UCSD-AML1 (cell line): ENCODE results near the gene KLF6.

Experiments
- DNase-seq: peaks from one replicate; lab custom pipeline; 2025; ENCODE audit not compliant: unreplicated experiment; lab: John Stamatoyannopoulos, UW

Gene KLF6

DNA sequence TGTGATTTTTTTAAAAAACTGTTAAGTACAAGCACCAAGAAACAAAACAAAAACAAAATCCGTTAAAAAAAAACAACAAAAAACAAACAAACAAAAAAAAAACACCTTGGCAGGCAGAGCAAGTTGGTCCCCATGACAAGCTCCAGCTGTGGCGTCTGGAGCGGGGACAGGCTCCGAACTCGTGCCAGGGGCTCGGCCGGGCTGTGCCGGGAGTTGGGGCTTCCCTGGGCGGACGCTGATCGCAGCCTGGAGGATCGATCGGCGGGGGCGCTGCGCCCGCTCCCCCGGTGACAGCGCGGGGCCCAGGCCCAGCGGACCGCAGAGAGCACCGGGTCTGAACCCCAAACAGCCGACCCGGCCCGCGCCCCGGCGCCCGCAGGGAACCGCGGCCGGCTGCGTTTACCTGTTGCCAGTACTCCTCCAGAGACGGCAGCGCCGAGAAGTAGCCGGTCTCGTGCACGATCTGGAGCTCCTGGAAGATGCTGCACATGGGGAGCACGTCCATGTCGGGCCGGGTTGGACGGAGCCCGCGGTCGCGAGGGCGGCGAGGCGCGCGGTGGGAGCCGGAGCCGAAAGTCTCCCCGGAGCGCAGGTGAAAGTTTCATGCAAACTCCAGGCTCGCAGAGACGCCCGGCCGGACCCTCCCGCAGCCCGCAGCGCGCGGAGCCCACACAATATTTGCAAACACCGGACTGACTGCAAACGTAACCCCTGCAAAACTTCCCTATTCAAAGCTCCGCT, at the start of gene KLF6:
KLF6 (minus strand) TSS at position 700 of the 741 bp plus-strand sequence; CDS start at position 505, 195 bp downstream.
- DNase-seq, result peak; percentile 54

DNA sequence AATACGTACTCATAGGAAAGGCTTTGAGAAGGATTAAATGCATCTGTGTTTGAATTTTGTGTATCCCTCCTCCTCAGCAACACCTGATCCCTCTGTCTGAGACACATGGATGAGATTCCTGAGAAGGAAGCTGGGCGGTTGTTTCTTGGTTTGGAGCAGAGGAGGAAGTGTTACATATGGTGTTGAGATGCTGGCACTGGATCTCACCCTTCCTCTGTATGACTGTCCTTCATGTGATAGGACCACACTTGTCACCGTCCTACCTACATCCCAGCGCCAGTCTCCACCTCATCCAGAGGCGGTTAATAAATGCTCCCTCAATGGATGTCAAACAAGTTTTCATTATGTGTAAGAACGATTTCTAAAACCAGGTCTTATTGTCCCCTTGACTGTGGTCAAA, 49.4 kb upstream of the KLF6 start:
- no peak for DNase-seq

DNA sequence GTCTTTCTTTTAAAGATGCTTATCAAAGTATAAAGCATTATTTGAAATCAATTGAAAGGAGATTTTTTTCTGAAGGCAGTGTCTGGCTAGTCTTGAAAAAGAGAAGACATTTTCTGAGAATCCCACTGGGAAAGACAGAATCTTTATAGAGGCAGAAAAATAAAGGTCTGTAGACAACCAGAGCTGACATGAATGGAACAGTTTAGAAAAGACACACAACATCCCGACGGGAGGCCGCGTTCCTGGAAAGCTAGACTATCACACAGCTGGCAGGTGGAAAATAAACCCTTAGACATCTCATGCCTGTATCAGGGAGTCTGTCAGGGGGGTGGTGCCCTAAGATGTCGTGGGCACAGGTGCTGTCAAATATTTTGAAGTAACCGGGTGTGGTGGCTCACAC, 48.0 kb upstream of the KLF6 start:
- DNase-seq, result no peak

DNA sequence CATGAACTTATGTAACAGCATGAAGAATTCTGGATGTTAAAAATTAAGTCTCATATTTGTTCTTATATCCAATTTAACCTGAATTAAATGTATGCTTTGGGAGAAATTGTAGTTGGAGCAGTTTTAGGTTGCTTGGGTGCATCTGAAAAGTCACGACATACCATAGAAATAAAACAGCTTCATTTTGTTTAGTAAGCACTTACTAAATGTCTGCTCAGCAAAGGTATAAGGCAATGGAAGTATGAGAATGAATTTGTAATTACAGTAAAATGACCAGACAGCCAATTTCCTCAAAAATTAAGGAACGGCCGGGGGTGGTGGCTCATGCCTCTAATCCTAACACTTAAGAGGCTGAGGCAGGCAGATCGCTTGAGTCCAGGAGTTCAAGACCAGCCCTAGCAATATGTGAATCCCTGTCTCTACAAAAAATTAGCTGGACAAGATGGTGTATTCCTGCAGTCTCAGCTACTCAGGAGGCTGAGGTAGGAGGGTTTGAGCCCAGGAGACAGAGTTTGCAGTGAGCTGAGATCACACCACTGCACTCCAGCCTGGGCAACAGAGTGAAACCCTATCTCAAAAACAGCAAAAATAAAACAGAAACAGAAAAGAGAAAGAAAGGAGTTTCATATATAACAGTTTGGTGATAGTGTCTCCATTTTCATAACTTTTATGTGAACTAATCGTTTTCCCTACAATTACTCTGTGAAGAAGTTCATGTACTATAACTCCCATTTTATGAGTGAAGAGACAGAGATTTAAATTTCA, 47.2 kb upstream of the KLF6 start:
- no peak for DNase-seq

DNA sequence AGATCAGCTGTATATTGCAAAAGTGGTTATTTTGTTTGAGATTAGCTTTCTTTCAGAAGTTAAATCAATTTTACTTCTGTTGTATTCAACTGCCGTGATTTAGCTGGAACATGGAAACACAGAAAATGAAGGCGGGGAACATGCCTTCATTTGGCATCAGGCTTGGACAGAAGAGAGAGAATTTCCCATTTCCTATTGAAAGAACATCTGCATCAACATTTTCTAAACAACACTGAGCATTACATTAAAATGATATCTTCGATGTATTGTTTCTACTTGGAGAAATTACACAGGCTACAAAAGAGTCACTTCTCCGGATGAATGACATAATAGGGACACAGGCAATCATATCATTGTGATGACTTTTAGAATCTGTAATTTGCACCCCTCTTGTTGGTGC, 46.6 kb upstream of the KLF6 start:
- DNase-seq, result no peak

DNA sequence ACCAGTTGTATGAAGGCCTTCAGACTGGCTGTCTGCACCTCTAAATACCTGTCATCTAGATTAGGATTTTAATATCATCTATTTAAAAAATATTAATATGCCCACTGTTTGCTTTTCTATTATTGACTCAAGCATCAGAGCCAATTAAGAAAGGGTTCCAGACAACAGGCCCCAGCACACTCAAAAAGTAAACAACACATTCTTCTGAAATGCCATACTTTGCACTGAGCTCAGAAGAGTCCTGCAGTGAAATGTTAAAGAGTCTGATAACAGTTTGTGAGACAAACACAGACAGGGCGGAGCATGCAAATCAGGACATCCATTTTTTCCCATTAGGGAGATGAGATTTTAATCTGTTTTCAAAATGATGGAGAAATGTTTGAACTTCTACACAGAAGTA, 45.9 kb upstream of the KLF6 start:
- no peak for DNase-seq

DNA sequence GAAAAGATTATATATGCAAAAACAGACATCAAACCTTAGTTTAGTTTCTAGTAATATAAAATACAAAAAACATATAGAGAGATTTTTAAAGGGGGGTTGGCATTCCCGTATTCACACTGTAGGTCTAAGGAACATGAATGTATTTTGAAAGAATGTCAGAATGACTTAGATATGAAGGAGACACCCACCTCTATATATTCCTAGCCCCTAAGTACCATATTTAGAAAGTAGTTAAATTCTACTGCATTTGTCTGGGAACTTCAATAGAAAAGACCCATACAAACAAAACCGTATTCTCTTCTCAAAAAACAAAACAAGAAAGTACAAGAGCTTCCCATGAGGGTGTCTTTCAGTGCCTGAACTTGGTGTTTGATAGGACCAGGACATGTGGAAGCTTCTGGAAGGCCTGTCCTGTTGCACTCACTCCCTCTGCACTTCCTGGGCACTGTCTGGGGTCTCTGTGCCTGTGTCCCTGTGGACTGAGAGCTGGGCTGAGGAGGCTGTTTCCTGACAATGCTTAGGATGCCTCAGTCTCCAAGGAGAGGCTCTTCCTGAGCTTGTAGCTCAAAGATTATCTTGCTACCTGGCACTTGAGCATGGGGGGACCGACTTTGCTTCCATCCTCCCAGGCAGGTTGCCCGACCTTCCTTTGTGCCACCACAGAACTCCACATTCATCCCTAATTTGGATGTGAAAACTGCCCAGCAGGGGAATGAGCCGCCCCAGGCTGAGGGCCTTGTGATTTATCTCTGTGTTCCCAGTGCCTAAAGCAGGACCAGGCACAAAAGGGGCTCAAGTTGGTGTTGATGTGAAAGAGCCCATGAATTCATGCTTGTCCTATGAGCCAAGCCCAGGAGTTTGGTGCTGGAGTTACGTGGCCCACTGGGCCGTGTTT, 44.4 kb upstream of the KLF6 start:
- DNase-seq, result no peak

DNA sequence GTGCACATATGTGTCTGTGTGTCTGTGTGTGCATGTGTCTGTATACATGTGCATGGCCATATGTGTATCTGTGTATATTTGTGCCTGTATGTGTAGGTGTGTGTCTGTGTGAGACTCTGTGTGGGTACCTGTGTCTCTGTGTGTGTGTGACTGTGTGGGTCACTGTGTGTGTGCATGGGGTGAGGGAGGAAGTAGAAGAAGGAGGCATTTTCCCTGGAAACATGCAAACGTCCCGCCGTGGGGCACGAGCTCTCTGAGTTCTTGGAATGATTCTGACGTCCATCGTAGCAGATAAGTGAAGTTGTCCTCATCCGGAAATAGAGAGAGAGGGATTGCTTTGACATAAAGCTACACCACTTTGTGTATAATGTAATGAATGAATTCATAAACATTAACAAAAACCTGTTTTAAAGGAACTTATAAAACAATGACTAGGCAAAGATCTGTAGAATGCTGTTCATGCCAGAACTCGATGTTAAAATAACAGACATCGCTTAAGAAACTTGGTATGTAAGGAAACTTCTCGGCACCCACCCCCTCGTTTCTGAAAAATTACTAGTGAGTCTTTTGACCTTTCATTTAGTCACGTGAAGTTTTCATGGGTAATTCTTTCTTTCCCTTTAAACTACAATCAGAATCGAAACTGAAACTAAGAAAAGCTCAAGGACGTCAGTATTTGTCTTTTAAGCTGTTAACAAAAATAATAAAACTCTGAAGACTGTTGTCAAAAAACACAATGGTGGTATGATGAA, 43.6 kb upstream of the KLF6 start:
- no peak for DNase-seq

DNA sequence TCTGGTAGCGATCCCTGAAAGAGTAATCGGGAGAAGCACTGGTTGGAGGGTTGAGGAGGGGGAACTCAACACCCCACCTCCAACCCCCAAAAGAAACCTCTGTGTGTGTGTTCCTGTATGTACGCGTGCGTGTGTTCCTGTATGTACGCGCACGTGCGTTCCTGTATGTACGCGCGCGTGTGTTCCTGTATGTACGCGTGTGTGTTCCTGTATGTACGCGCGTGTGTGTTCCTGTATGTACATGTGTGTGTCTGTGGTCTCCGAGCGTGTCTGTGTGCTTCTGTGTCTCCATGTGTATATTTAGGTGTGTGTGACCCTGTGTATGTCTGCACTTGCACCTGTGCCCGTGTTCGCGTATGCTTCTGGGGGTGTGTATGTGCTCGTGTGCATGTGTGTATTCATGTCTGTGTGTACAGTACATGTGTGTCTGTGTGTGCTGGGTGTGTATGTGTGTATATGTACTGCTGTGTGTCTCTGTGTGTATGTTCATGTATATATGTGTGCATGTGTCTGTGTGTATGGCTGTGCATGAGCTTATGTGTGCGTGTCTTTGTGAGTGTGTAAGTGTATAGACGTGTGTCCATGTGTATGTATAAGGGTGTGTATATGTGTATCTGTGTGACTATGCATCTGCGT, 42.9 kb upstream of the KLF6 start:
- no peak for DNase-seq

DNA sequence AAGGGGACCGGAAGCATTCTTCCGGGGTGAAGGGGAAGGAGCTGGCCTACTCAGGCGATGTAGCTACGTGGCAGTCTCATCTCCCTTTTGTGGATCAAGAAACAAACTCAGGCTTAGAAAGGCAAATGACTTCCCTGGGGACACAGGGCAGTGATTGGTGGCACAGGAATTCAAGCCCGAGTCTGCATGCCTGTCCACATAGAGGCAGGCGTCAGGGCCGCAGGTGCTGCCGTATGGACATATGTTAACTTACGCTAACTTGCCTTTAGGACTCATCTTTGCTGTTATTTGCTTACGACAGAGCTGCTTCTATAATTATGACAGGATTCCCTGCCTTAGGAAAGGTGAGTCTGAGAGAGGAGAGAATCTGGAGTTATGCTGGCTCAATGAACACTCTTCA, 42.3 kb upstream of the KLF6 start:
- DNase-seq, result no peak

DNA sequence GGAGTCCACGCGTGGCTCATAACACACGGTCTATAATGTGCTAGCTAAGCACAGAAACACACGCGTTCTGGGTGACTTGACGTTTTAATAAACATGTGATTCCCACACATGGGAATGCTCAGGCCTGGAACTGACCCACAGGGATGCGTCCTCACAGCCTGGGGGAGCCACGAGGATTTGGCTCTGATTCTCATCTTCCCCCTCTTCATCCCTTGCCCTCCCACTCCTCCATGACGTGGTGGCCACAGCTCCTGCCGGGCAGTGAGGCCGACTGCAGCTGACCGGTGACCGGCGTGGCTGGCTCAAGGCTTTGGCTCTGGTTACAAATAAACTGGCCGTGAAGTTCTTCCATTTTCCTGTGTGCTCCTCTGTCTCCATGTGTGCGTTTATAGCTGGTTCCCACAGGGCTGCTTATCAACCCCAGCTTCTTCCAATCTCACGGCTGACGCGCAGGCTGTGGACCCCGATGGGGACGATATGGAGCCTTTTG, 40.9 kb upstream of the KLF6 start:
- DNase-seq, result no peak

DNA sequence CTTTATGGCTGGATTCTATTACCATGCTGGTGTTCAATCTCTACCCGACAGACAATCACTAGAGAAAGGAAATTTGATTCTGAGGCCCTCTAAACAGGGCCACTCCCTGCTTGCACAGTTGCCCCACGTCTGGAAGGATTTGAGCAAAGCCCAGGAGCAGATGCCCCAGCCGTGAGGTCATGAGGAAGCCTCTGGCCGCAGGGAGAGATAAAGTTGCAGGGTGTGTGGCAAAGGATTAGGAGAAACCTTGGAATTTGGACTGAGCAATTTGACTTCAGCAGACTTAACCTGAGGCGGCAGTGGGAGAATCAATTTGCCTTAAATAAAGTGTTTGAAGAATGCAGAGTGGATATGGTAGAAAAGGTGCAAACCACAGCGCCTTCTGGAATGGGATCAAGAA, 40.2 kb upstream of the KLF6 start:
- DNase-seq, result no peak

DNA sequence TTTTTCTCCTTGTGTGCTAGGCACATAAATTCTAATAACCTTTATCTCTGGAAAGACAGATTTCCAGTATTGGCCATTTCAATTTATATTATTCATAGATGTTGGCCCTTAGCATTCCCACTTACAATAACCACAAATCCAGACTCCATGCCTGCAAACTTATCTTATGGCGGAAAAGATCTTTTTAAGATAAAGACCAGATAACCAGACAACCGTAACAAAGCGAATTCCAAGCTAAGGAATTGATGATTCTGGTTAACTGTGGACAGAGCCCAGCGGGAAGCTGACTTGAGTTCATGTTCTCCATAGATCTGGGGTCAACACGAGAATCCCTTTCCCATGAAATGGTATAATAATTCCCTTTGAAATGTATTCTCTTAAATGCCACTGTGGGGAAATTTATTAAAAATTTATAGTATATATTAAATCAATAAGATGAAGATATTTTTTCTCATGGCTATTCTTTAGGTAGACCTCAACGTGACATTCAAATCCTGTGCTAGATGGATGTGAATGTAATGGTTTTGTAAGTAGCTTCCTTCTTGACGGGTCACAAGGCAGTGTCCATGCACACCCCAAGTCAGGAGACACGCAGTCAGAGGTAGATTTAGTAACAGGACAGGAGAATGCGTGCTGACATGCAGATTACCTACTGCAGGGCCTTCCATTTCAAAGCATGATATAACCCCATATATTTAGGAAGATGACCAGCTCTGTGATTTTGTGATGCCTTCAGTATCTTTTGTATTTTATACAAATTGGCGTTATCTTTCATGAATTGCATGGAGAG, 37.7 kb upstream of the KLF6 start:
- no peak for DNase-seq

DNA sequence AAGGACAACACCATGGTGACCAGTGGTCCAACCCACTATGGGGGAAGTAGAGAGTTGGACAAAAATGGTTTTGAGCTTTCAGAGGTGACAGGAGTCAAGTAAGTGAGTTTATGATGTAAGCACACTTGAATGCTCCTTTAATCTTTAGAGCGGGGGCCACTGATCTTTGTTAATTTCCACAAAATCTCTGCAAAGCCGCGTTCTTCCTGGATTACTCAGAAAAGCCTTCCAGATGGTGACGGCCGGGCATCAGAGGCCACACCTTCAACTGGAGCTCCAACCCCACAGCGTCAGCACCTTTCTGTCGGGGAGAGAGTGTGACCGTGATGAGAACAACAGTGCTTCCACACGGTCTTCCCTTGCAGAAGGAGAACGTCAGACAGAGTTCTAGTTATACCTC, 35.2 kb upstream of the KLF6 start:
- DNase-seq, result no peak

DNA sequence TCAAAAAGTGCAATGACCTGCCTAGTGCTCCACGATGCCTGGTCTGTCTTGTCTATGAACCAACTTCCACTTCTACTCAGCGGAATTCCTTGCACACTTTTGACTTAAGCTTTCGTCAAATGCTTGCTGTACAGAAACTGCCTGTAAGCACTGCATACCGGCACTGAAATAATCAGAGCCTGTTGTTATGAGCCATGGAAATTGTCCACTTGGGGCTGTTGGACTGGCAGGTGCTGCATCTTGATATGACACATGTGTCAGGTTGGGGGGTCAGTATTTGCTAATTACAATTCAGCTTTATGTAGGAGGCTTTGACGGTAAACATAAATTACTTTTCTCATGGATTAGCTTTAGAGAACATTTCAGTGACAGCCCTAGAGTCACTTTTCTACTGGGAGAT, 32.0 kb upstream of the KLF6 start:
- no peak for DNase-seq

DNA sequence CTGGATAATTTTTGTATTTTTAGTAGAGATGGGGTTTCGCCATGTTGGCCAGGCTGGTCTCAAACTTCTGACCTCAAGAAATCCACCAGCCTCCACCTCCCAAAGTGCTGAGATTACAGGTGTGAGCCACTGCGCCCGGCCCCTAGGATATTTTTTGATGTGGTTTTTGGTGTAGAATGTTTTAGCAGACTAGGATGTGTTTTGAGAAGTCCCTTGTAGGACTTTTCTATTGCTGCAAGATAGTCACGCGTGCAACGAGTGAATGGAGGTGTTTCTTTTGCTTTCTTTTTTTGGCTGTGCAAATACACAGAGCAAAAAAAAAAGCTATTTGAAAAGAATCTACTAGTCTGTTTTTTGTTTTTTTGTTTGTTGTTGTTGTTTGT, 29.8 kb upstream of the KLF6 start:
- no peak for DNase-seq

DNA sequence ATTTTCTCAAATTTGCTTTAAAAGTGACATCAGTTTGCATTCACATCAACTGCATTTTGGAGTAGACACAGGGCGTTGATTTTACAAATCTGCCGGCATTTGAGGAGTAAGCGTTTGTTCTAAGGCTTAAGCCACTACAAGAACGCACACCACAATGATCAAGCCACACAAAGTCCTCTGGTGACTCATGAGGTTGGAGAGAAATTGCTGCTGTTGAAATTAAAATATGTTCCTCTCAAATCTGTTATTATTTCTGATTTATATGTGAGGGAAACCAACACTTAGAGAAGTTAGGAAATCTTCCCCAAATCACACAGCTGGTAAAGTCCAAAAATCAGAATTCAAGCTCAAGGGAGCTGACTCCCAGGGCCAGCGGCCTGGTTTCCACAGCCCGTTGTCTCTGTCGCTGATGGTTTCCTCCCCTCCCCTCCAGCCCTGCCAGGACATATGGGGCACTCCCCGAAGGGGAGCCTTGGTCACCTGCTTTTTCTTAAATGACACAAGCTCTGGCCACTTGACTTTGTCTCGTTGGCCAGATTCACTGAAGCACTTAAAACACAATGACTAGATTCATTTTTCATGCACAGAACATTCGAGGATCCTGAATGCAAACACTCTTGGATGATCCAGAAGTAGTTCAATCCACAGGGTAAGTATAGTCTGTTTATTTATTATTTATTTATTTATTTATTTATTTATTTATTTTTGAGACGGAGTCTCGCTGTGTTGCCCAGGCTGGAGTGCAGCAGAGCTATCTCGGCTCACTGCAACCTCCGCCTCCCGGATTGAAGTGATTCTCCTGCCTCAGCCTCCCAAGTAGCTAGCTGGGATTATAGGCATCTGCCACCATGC, 29.2 kb upstream of the KLF6 start:
- no peak for DNase-seq

DNA sequence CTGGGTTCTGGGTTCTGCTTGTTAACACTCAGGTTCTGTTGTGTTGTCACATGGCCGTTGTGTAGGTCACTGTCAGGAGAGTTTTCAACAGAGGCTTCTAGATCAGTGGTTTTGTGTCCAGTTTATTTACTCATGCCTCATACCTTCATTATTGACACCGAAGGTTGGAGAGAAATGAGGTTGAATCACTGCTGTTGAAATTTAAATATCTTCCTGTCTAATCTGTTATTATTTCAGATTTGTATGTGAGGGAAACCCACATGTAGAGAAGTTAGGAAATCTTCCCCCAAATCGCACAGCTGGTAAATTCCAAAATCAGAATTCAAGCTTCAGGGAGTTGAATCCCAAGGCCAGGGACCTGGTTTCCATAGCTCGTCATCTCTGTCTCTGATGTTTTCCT, 28.3 kb upstream of the KLF6 start:
- no peak for DNase-seq

DNA sequence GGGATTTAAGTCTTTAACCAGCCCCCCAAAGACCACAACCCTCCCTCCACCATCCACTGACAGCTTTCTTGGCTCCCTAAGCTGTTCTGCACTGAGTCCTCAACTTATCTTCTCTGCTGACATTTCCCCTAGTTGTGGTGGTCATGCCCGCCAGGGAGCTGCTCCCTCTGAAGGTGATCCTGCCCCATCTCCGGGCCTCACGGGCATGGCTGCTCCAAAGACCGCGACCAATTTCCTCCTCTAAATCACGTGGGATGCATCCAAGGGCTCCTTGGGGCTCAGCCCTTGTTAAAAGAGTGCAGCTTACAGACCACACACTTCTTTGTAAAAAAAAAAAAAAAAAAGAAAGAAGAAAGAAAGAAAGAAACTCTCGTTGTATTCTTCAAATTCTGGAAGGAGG, 27.1 kb upstream of the KLF6 start:
- no peak for DNase-seq
